NB4 (cell line): ENCODE data around the gene PLA2G3.

ENCODE experiments used
- CTCF ChIP-seq: IDR thresholded peaks from one replicate; pipeline ENCODE4 v1.5.1; 2012; ENCODE audit warnings: low read depth, low read length
- MAX ChIP-seq: IDR thresholded peaks from 2 replicates; pipeline ENCODE4 v1.6.1; 2011; ENCODE audit warnings: low read depth, low read length
- MYC ChIP-seq: IDR thresholded peaks from 2 replicates; pipeline ENCODE4 v1.6.1; 2011; ENCODE audit warnings: low read depth, low read length
- POLR2A ChIP-seq: IDR thresholded peaks from 2 replicates; pipeline ENCODE4 v1.6.1; 2011; ENCODE audit warnings: mild to moderate bottlenecking; ENCODE audit not compliant: insufficient read length; ENCODE audit errors: extremely low read depth

- TF ChIP-seq POLR2A (no peak), CTCF (no peak), MAX (no peak), MYC (no peak)
These were observed 38.6 kb upstream of the PLA2G3 start for GRCh38 chr22:31178859-31179258.
